Measurements from ENCODE around the gene TOGARAM2.

Gene TOGARAM2

GRCh38 chr2:29073933-29074332 is 92.8 kb downstream of the TOGARAM2 start:
- DNase-seq (ENCODE audit: low read depth): no peak

- no peak for DNase-seq (ENCODE audit: low read depth)
These were observed 93.3 kb downstream of the TOGARAM2 start, which contains the start of gene PCARE for GRCh38 chr2:29074411-29074810. PCARE (minus strand) TSS chr2:29074523; CDS start chr2:29074261, 262 bp downstream.

- peak; percentile 61 for DNase-seq (ENCODE audit: low read depth)
These were observed 95.0 kb downstream of the TOGARAM2 start for GRCh38 chr2:29075894-29076705.

DNA sequence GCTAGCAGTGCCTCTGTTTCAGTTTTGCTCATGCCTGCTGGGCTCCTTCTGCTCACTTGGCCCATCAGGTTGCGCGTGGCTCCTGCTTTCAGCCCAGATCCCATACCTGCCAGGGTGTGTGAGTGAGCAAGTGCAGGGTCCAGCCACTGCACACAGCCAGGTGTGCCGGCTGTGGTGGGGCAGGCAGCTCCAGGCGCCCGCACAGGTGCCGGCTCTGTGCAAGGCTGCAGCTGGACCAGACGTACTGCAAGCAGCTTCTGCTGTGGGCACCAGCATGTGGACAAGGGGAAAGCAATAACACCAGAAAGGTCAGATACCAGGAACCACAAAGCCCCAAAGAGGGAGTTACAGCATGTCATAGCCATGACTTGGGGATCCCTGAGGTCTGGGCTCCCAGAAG is 98.8 kb downstream of the TOGARAM2 start:
- no peak for DNase-seq (ENCODE audit: low read depth)

- no peak for DNase-seq (ENCODE audit: low read depth)
These were observed 100.0 kb downstream of the TOGARAM2 start for GRCh38 chr2:29080886-29081743.

GRCh38 chr2:29082804-29083495 is 101.9 kb downstream of the TOGARAM2 start:
- DNase-seq (ENCODE audit: low read depth): no peak

DNA sequence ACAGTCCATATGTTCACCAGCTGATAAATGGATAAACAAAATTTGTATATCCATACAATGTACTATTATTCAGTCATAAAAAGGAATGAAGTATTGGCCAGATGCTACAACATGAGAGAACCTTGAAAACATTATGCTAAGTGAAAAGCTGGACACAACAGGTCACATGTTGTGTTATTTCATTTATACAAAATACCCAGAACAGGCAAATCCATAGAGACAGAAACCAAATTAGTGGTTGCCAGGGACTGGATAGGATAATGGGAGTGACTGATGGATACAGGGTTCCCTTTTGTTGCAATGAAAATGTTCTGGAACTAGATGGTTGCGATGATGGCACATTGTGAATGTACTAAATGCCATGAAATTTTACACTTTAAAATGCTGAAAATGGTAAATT is 103.5 kb downstream of the TOGARAM2 start:
- no peak for DNase-seq (ENCODE audit: low read depth)

- peak; percentile 58 for DNase-seq (ENCODE audit: low read depth)
These were observed 109.2 kb downstream of the TOGARAM2 start for GRCh38 chr2:29090311-29090710.

DNA sequence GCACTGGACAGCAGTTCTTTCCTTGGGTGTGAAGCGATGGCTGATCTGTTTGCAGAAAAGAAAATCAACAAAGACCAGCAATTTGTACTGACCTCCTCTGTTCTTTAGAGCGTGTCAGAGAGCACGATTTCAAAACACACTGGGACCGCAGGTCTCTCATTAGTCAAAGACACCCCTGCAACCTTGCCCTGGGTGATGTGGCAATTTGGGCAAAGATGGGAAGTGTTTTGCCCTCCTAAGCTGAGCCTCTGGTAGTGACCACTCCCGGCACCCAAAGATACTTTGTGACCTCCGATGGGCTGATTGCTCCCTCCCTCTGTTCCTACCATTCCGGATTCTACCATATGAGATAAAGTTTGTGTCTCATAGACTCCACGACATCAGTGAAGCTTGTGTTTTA is 115.9 kb downstream of the TOGARAM2 start:
- no peak for DNase-seq (ENCODE audit: low read depth)

DNA sequence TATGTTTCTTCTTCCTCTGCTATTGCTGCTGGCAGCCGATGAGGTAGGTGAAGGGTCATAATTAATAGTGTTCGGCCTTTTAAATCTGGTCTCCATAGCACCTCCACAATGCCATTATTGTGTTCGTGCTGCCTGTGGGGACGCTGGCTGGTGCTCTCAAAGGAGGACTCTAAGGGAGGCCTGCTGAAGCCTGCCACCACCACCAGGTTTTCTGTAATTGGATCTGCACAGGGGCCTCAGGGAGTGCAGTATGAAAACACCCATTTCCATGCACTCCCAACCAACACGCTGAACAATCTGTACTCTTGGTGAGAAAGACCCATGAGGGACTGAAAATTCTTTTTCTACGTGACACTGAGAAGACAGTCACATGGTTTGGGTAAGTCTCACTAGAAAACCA is 116.5 kb downstream of the TOGARAM2 start:
- no peak for DNase-seq (ENCODE audit: low read depth)

DNA sequence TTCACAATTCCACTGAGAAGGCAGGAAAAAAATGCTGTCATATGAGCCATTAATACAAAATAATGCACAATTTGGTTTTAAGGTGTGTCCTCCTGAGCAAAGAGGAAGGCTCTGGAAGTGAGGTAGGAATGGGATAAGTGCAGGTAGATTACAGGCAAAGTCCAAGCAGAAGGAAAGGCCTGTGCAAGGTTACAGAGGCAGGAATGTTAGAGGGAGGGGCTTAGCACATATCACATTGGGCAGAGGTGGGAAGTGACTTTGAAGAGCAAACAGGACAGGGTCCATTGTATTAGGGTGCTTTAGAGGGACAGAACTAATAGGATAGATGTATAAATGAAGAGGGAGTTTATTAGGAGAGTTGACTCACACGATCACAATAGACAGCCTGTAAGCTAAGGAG is 119.5 kb downstream of the TOGARAM2 start:
- DNase-seq (ENCODE audit: low read depth): no peak
